GM19452 (cell line): ENCODE results near the gene MRRF.

Experiments used
- ATAC-seq: cut with Tn5 transposase; IDR thresholded peaks from one replicate; pipeline ENCODE4 v1.9.1; 2021; ENCODE audit not compliant: unreplicated experiment

MRRF gene

DNA sequence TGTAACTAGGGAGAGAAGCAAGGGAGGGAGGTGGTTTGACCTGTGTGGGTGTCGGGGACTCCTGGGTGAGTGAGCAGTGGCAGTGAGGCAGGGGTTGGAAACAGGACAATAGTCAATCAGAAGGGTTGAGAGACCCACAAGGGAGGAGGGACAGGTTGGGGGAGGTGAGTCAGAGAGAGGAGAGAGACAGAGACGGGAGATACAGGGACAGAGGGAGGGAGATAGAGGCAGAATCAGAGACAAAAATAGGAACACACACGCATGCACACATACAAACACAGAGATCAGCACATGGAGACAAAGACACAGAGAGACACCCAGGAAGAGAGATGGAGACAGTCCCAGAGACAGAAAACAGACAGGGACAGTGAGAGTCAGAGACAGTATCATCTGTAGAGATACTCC, 66.8 kb downstream of the MRRF start:
- no peak for ATAC-seq

DNA sequence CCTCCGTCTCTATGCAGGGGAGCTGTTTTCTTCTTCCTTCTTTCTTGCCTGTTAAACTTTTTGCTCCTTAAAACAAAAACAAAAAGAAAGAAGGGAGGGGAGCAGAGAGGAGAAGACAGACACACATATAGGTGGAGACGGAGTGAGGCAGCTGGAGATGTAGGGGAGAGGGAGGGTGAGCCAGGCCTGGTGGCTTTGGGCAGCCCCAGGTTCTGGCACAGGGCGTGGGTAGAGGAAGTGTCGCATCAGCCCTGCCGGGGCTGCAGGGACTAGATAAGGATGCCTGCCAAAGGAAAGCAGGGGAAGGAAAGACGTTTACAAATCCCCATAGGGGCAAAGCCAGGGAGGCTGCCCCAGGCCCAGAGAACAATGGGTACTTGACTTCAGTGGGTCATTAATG, 67.4 kb downstream of the MRRF start:
- no peak for ATAC-seq

DNA sequence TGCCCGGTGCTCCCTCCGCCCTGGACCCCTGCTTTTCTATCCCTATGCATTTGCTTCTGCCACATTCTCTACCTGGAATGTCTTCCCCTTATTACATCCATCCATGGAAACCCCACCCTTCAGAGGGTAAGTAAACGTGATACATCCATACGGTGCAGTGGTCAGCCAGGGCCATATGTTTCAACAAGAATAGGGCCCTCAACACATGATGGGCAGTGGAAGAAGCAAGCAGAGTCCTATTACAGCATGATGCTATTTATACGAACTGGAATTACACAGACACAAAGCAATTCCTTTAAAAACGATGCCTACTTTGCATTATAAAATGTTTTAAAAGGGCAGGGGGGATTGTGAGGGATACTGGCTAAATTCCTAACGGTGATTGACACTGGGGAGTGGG, 68.0 kb downstream of the MRRF start:
- no peak for ATAC-seq

- no peak for ATAC-seq
These were observed 68.6 kb downstream of the MRRF start for GRCh38 chr9:122333169-122333808.

DNA sequence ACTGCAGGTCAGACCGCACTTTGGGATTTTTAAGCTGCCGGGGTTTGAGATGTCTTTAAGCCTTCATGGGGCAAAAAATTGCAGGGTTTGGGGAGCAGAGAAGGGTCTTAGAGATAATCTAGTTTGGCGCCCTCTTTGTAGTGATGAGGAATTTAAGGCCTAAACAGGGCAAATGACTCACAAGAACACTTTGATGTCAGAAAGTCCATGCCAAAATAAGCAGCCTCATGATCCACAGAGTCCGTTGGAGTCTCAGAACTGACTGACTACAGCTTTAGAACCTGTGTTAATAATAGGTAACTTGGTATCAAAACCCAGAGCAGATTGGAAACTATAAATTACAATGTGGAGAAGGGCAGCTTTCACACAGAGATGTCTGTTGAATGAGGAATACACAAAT, 70.2 kb downstream of the MRRF start:
- no peak for ATAC-seq

DNA sequence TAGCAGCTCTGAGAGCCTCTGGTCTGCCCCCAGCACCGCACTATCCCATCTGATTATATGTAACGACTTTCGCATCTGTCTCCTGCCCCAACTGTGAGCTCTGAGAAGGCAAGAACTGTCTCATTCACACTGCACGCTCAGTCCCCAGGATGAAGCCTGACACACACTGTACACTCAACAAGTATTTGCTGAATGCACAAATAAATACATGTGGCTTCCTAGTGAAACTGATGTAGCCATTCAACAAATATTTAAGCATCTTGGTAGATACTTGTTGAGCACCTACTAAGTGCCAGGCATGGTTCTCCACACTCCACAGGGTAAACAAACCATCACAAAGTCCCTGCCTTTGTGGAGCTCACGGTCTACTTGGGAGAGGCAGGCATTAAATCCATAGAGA, 71.5 kb downstream of the MRRF start:
- no peak for ATAC-seq

DNA sequence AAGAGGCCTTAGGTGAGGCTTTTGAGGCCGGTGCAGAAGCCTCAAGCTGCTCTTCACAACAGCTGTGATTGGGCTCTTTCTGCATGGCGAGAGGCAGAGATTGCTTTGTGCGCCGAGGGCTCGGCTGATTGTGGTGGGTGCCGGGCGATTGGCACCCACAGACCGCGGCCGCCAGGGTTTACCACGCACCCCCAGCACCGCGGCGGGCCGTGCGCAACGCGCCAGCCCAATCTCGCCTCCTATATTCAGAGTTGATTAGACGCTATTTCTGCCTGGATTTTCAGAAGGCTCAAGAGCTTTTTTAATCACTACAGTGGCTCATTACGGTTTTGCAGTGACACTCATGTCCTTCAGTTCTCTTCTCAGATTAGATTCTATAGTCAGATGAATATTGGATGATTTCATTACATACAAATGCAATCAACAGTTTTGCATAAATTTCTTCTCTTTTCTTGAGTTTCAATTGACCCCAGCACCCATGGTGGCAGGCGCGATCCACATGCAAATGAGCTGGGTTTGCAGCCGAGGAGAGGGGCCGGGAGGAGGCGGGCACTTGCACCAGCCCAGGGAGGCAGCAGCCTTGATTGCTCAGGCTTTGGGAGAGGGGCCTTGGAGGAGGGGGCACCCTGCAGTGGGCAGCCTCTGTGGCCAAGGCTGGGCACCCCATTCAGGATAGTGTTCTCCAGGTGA, 72.3 kb downstream of the MRRF start:
- no peak for ATAC-seq

DNA sequence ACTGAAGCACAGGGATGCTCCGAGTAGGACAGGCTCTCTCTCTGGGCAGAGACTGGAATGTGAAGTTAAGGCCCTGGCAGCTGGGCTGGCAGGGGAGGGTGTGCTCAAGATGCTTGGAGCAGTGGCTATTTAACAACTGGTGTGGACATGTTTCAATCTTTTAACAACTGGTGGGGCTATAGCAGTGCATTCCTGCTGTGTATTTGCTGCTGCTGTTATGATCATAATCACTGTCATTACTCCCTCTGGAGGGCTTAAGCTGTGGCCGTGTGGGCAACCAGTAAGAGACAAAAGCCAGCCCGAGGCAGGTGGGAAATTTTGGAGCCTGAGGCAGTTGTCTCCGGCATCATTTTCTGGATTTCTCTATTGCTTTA, 72.9 kb downstream of the MRRF start:
- ATAC-seq: no peak

DNA sequence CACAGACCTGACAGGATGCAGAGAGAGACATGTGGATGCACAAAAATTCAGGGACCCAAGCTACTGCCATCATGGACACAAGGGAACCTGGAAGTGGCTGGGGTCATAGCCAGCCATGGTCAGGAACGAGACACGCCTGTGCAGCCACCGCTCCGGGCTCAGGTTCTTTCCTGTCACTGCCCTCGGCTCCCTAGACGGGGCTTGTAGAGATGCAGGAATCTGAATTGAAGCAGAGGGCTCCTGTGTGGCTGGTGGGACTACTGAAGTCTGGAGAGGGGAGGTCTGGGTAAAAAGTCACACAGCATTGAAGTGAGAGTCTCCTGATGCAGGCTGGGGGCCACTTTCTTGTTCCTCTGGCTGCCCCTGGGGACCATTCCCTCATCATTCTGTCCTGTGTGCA, 73.9 kb downstream of the MRRF start:
- no peak for ATAC-seq

- no peak for ATAC-seq
These were observed 74.3 kb downstream of the MRRF start for GRCh38 chr9:122338994-122339393.

DNA sequence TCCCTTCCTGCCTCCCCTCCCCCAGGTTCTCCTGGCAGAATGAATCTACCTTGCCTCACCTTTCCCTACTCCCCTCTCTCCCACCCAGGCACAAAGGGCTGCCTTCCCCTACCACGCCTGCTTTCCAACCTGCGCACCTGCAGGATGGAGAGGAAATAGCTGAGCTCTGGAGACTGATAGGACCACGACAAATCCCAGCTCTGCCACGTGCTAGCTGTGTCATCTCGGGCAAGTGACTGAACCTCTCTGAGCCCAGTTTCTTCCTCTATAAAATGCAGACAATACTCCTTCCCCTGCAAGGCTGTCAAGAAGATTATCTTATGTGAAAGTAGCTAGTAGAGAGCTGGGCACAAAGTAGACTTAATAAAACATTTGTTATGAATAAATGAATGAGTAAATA, 74.9 kb downstream of the MRRF start:
- no peak for ATAC-seq

DNA sequence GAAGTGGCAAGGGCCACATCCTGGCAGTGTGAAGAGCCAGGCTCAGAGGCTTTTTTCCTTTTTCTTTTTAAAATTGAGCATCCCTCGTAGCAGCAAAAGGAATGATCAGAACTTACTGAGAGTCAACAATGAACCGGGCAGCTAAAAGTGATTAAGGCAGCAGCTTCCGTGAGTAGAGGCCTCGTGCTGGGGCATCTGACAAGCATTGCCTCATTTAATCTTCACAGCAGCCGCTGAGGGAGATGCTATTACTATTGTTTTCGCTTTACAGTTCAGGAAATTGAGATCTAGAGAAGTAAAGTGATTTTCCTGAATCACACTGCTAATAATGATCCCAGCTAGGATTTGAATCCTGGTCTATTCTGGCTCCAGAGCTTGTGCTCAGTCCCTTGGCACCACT, 75.5 kb downstream of the MRRF start:
- no peak for ATAC-seq

GRCh38 chr9:122342323-122343050, 77.8 kb downstream of the MRRF start:
- no peak for ATAC-seq

- no peak for ATAC-seq
These were observed 82.0 kb downstream of the MRRF start for GRCh38 chr9:122346478-122347347.

DNA sequence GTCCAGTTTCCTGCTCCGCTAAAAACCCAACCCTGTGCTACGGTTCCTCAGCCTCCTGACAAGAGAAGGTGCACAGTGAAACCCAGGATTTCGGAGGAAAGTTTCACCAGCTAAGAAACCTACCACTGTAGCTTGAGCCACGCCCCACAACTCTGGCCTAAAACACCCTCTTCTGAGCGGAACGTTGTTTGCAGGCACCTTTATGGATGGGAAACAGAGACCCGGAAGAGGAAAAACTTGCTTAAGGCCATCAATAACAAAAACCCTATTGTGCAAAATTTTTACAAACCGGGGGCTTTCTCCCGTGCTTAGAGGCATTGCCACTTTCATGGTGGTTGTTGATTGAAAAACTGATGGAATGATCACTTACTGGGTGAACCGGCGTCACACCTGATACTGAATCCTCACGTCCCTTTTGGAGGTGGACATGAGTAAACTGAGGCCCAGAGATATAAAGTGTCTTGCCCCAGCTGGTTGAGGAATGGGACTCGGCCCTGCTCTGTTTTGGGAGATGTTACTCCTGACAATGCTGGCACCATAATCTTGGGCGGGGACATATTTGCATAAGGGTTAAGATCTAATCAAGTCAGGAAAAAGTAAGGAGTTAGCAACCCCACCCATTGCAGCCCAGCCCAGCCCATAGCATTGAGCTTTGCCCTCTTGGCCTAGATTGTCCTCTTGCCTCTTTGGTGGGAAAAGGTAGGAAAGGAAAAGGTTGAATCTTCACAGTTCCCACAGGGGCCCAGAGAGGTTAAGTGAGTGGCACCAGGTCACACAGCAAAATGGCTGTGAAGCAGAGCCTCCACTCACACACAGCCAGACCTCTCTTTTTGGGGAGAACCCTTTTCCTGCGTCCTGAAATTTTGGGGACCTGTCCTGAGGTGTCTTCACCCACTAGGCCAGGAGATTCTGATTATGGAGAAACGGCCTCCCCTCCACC, 82.9 kb downstream of the MRRF start:
- no peak for ATAC-seq

DNA sequence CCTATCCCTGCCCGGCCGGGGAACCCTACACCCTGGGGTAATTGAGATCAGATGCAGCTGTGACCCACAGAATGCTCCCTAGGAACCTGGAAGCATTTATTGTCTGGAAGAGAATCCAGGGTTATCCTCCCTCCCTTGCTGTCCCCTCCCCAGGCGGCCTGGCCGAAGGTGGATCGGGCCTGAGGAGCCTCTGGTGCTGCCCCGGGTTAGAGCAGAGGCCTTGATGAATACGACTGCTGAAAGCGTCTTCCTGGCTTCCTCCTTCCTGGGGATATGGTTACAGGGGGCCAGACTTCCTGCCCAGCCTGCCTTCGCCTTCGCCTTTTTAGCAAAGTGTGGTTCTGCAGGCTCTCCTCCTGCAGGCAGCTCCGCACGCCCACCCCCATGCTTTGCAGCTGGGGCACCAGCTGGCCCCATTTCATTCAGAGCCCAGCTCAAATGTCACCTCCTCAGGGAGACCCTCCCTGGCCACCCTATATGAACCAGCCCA, 83.7 kb downstream of the MRRF start:
- ATAC-seq: no peak

DNA sequence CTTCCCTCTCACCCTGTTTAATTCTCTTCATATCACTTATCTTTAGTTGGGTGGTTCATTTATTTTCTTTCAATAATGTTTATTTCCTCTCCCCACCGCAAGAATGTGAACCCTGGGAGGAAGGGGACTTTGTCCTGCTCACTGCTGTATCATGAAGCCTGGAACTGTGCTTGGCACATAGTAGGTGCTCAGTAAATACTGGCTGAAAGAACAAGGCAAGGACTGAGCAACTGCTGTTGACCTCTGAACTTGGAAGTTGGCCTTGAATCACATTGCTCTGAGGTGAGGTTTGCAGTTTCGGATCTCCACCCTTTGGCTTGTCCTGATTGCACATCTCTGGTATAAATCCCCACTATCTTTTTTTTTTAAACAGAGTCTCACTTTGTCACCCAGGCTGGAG, 84.1 kb downstream of the MRRF start:
- no peak for ATAC-seq

DNA sequence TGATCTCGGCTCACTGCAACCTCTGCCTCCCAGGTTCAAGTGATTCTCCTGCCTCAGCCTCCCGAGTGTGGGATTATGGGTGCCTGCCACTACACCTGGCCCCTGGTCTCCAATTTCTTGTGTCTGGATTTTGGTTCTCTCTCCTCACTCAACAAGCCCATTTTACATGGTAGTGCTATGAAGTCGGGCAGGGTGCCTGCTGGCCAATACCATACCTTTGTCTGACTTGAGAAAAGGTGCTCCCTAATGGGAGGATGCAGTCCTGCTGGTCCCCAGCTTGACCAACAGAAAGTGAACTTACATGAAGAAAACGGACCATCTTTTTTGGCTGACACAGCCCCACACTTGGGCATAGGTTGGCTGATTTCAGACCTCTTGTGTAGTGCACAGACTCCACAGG, 84.5 kb downstream of the MRRF start:
- no peak for ATAC-seq

DNA sequence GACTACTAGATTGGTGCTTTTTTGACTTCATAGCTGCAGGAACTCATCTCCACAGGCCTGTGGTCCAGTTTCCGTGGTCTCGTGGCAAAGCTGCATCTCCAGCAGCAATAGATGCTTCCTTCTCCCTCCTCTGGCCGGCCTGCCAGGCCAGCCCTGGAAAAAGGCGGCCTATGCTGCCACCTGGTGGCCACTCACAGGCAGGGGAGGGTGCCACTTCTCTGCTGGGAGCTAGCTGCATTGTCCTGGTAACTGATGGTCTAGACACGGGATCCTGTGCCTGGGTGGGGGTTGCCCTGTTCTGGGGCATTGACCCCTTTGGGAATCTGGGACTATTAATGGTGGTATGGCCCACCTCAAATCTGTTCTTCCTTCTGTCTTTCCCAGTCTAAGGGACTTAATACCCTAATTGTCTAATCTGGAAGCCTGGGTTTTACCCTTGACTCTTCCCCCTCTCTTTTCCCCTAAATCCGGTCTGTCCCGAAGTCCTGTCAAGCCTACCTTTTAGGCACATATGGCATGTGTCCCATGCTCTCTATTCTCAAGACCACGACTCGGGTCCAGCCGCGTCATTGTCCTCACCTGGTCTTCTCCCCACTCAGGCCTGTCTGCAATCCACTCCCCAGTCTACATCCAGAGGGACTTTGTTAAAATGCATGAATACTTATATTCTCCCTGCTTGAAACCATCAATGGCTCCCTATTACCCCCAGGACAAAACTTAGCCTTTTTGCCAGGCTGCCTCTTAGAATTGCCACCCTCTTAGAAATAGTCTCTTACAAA, 86.1 kb downstream of the MRRF start:
- ATAC-seq: peak; percentile 87
